Mammary epithelial cell (primary cell): ENCODE results near the gene CEP128.

Experiments used
- EZH2 ChIP-seq: IDR thresholded peaks from 2 replicates; pipeline ENCODE4 v1.6.1; 2012; ENCODE audit warnings: low read length, inconsistent platforms, borderline replicate concordance
- TF ChIP-seq, protein P1 (sequence below), 2 donors: IDR thresholded peaks in 1 of 2; conservative IDR thresholded peaks in 1 of 2; 2 replicates each; pipeline ENCODE4 v1.5.1; 2011 to 2012; ENCODE audit warnings: inconsistent platforms in 2 of 2, low read length in 2 of 2, mild to moderate bottlenecking in 2 of 2, control low read depth in 1 of 2, low read depth in 1 of 2; ENCODE audit not compliant: insufficient read depth in 1 of 2; ENCODE audit errors: extremely low read depth in 1 of 2

- TF ChIP-seq, protein P1, sequence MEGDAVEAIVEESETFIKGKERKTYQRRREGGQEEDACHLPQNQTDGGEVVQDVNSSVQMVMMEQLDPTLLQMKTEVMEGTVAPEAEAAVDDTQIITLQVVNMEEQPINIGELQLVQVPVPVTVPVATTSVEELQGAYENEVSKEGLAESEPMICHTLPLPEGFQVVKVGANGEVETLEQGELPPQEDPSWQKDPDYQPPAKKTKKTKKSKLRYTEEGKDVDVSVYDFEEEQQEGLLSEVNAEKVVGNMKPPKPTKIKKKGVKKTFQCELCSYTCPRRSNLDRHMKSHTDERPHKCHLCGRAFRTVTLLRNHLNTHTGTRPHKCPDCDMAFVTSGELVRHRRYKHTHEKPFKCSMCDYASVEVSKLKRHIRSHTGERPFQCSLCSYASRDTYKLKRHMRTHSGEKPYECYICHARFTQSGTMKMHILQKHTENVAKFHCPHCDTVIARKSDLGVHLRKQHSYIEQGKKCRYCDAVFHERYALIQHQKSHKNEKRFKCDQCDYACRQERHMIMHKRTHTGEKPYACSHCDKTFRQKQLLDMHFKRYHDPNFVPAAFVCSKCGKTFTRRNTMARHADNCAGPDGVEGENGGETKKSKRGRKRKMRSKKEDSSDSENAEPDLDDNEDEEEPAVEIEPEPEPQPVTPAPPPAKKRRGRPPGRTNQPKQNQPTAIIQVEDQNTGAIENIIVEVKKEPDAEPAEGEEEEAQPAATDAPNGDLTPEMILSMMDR (conservative IDR thresholded peaks at IDR 0.05 in 1 of 2, IDR thresholded peaks at IDR 0.05 in 1 of 2; ENCODE audit: extremely low read depth in 1 of 2, insufficient read depth in 1 of 2, low read depth in 1 of 2, low read length in 2 of 2), result no peak
- TF ChIP-seq EZH2, result no peak
These were observed 101.8 kb downstream of the CEP128 start for GRCh38 chr14:80839743-80840142.
